Effector memory CD4-positive, alpha-beta T cell (primary cell): ENCODE results near the gene DGKI.

Source experiments
- DNase-seq, 3 donors: peaks; one replicate each; pipeline ENCODE4 v3.0.0-alpha.2; 2020
- H3K27ac ChIP-seq: 2 replicates; pipeline ENCODE4 v1.7.0; 2013; ENCODE audit warnings: mild to moderate bottlenecking, low read length, moderate library complexity; ENCODE audit not compliant: insufficient read depth, poor library complexity, severe bottlenecking
- H3K27me3 ChIP-seq: replicated peaks from 2 replicates; pipeline ENCODE4 v1.7.0; 2013; ENCODE audit warnings: mild to moderate bottlenecking, low read length; ENCODE audit not compliant: insufficient read depth, control insufficient read depth, poor library complexity, severe bottlenecking
- H3K36me3 ChIP-seq: 2 replicates; pipeline ENCODE4 v1.7.0; 2013; ENCODE audit warnings: mild to moderate bottlenecking, low read length, moderate library complexity; ENCODE audit not compliant: control insufficient read depth, insufficient read depth
- H3K4me1 ChIP-seq: 2 replicates; pipeline ENCODE4 v1.7.0; 2013; ENCODE audit warnings: low read length, mild to moderate bottlenecking; ENCODE audit not compliant: control insufficient read depth, insufficient read depth, poor library complexity, severe bottlenecking
- H3K4me3 ChIP-seq: 2 replicates; pipeline ENCODE4 v1.7.0; 2013; ENCODE audit warnings: low read length, low read depth, mild to moderate bottlenecking; ENCODE audit not compliant: insufficient read depth, poor library complexity, severe bottlenecking
- H3K9me3 ChIP-seq: 2 replicates; pipeline ENCODE4 v1.7.0; 2013; ENCODE audit warnings: mild to moderate bottlenecking, low read length, moderate library complexity; ENCODE audit not compliant: control insufficient read depth

DGKI gene

GRCh38 chr7:137853053-137853452, 6.3 kb upstream of the DGKI start:
- DNase-seq = no peak
- no peak overlapping the region for H3K4me3 ChIP-seq
- H3K36me3 ChIP-seq = no peaks in the 10 kb centered on the region
- H3K9me3 ChIP-seq = no peaks in the 10 kb centered on the region
- H3K27me3 ChIP-seq = peaks cover 1% of the 10 kb centered on the region
- H3K4me1 ChIP-seq = no peaks in the 10 kb centered on the region
- H3K27ac ChIP-seq = no peak overlapping the region

GRCh38 chr7:137852108-137852507, 5.3 kb upstream of the DGKI start:
- Histone ChIP-seq H3K4me3 (no peak overlapping the region), H3K36me3 (no peaks in the 10 kb centered on the region), H3K9me3 (no peaks in the 10 kb centered on the region), H3K27me3 (peaks cover 9% of the 10 kb centered on the region), H3K27ac (no peak overlapping the region), H3K4me1 (peaks cover 5% of the 10 kb centered on the region)
- DNase-seq = no peak

- no peaks in the 10 kb centered on the region for H3K36me3 ChIP-seq
- H3K27me3 ChIP-seq = peaks cover 11% of the 10 kb centered on the region
- no peak for DNase-seq
- no peaks in the 10 kb centered on the region for H3K9me3 ChIP-seq
- no peak overlapping the region for H3K27ac ChIP-seq
- H3K4me3 ChIP-seq = no peak overlapping the region
- peaks cover 9% of the 10 kb centered on the region for H3K4me1 ChIP-seq
Observed at GRCh38 chr7:137850972-137851945, 4.5 kb upstream of the DGKI start.

GRCh38 chr7:137850571-137850970, 3.8 kb upstream of the DGKI start:
- Histone ChIP-seq H3K27me3 (peaks cover 17% of the 10 kb centered on the region), H3K4me3 (no peak overlapping the region), H3K9me3 (no peaks in the 10 kb centered on the region), H3K27ac (no peak overlapping the region), H3K4me1 (peaks cover 9% of the 10 kb centered on the region), H3K36me3 (no peaks in the 10 kb centered on the region)
- DNase-seq = no peak

GRCh38 chr7:137848095-137848494, 1.3 kb upstream of the DGKI start:
- no peak overlapping the region for H3K4me3 ChIP-seq
- H3K36me3 ChIP-seq = no peaks in the 10 kb centered on the region
- H3K27me3 ChIP-seq = peaks cover 32% of the 10 kb centered on the region
- H3K4me1 ChIP-seq = peaks cover 9% of the 10 kb centered on the region
- no peak overlapping the region for H3K27ac ChIP-seq
- DNase-seq = no peak
- no peaks in the 10 kb centered on the region for H3K9me3 ChIP-seq

- no peak for DNase-seq
- Histone ChIP-seq H3K36me3 (no peaks in the 10 kb centered on the region), H3K9me3 (no peaks in the 10 kb centered on the region), H3K27me3 (peaks cover 32% of the 10 kb centered on the region), H3K27ac (no peak overlapping the region), H3K4me3 (no peak overlapping the region), H3K4me1 (peaks cover 9% of the 10 kb centered on the region)
Observed at GRCh38 chr7:137847568-137848050, 835 bp upstream of the DGKI start.

GRCh38 chr7:137846549-137846826, 286 bp downstream of the DGKI start:
- Histone ChIP-seq H3K36me3 (no peaks in the 10 kb centered on the region), H3K27ac (no peak overlapping the region), H3K9me3 (no peaks in the 10 kb centered on the region), H3K4me1 (peaks cover 9% of the 10 kb centered on the region), H3K27me3 (peaks cover 32% of the 10 kb centered on the region), H3K4me3 (no peak overlapping the region)
- no peak for DNase-seq

- no peak overlapping the region for H3K4me3 ChIP-seq
- no peaks in the 10 kb centered on the region for H3K36me3 ChIP-seq
- H3K9me3 ChIP-seq = no peaks in the 10 kb centered on the region
- no peak overlapping the region for H3K27ac ChIP-seq
- no peak for DNase-seq
- peaks cover 32% of the 10 kb centered on the region for H3K27me3 ChIP-seq
- H3K4me1 ChIP-seq = peaks cover 9% of the 10 kb centered on the region
Observed at GRCh38 chr7:137844677-137845425, 1.9 kb downstream of the DGKI start.

GRCh38 chr7:137839903-137840779, 6.6 kb downstream of the DGKI start:
- H3K27ac ChIP-seq = no peak overlapping the region
- H3K9me3 ChIP-seq = no peaks in the 10 kb centered on the region
- no peaks in the 10 kb centered on the region for H3K36me3 ChIP-seq
- DNase-seq = no peak
- no peak overlapping the region for H3K4me3 ChIP-seq
- peaks cover 11% of the 10 kb centered on the region for H3K27me3 ChIP-seq
- no peaks in the 10 kb centered on the region for H3K4me1 ChIP-seq
